22Rv1 (cell line): ENCODE results near the gene GEMIN4.

ENCODE experiments used
- ZFX ChIP-seq: fragments of 450-650 bp; IDR thresholded peaks from 2 replicates; pipeline ENCODE4 v1.6.1; 2017; ENCODE audit warnings: antibody characterized with exemption, borderline replicate concordance
- TF ChIP-seq, protein P1 (sequence below): fragments of 450-650 bp; IDR thresholded peaks from 2 replicates; pipeline ENCODE4 v1.5.1; 2017; ENCODE audit warnings: mild to moderate bottlenecking

DNA sequence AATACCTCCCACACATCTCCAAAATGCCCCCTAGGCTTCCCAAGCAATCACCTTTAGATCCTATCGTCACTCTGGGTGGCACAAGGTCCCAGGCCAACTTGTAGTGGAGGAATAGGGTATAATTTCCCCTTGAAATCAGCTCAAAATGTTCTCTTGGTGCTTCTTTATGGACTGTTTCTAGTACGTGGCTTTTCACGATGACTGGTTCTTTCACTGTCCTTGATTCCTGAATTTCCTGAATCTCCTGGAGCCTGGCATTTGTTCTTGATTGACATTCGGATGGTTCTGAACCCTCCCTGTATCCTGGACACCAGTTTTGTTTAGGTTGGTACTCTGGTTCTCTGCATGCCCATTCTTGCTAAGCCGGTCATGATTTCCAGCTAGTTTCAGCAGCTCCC is 30.5 kb downstream of the GEMIN4 start:
- TF ChIP-seq, protein P1, sequence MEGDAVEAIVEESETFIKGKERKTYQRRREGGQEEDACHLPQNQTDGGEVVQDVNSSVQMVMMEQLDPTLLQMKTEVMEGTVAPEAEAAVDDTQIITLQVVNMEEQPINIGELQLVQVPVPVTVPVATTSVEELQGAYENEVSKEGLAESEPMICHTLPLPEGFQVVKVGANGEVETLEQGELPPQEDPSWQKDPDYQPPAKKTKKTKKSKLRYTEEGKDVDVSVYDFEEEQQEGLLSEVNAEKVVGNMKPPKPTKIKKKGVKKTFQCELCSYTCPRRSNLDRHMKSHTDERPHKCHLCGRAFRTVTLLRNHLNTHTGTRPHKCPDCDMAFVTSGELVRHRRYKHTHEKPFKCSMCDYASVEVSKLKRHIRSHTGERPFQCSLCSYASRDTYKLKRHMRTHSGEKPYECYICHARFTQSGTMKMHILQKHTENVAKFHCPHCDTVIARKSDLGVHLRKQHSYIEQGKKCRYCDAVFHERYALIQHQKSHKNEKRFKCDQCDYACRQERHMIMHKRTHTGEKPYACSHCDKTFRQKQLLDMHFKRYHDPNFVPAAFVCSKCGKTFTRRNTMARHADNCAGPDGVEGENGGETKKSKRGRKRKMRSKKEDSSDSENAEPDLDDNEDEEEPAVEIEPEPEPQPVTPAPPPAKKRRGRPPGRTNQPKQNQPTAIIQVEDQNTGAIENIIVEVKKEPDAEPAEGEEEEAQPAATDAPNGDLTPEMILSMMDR: no peak
- no peak for TF ChIP-seq ZFX
